Glomerular visceral epithelial cell (primary cell): Measurements from ENCODE around the gene APLP2.
A peak's percentile ranks its signal among the peaks of the same experiment; 100 is the strongest.

Source experiments
- DNase-seq: peaks from one replicate; pipeline ENCODE4 v3.0.0-alpha.2; 2016; ENCODE audit errors: extremely low spot score

Gene APLP2

GRCh38 chr11:130145975-130146776, 76.5 kb downstream of the APLP2 start:
- peak; percentile 56 for DNase-seq

GRCh38 chr11:130146796-130147195, 77.1 kb downstream of the APLP2 start:
- no peak for DNase-seq

DNA sequence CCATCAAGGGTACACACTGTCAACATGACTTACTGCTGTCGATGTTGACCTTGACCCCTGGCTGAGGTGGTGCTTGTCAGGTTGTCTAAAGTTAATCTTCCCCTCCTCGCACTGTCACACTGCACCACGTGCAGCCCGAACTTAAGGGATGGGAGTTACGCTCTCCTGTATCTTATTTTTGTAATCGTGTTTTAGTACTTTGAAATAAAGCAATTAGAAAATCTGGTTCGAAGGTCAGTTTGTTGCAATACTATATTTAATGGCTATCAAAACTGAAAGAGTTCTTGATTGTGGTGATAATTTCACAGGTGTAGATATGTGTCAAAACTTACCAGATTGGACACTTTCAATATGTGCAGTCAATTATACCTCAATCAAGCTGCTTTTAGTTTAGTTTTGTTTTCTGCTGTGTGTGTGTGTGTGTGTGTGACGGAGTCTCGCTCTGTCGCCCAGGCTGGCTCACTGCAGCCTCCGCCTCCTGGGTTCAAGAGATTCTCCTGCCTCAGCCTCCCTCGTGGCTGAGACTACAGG, 79.2 kb downstream of the APLP2 start:
- DNase-seq = no peak

DNA sequence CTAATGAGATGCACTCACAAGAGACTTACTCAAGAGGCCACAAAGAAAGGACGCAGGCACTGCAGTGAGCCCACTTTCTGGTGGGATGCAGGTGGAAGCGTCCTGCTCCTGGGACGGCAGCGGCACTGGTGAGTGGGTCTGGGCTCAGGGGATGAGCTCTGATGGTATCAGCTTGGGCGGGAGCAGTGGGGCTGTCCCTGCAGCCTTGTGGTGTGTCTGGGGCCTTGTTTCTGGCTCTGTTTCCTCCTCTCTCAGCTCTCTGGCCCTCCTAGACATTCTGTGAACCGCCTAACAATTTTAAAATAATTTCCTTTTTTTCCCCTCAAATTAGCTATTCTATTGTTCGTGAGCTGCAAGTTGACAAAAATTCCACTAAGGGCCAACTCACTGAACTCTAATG, 81.1 kb downstream of the APLP2 start:
- DNase-seq = no peak

DNA sequence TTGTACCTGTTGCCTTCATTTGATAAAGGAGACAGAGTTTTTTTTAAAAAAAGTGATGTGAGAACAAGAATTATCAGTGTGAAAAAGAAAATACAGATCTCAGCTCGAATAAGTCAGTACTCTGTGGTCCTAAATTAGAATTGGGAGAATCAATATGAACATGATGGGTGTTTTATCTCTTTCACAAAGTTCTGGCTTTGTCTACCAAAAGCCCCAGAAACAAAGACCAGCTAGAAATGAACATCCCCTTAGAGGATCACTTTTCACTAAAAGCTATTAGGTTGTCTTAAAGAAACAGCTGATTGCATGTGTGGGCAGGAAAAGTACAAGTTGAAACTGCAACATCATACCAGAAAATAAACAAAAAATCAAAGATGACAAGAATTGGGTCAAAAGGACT, 81.5 kb downstream of the APLP2 start:
- no peak for DNase-seq

GRCh38 chr11:130156108-130157022, 86.7 kb downstream of the APLP2 start:
- peak; percentile 45 for DNase-seq

- DNase-seq = no peak
Measured at GRCh38 chr11:130157101-130157500, 87.4 kb downstream of the APLP2 start.

DNA sequence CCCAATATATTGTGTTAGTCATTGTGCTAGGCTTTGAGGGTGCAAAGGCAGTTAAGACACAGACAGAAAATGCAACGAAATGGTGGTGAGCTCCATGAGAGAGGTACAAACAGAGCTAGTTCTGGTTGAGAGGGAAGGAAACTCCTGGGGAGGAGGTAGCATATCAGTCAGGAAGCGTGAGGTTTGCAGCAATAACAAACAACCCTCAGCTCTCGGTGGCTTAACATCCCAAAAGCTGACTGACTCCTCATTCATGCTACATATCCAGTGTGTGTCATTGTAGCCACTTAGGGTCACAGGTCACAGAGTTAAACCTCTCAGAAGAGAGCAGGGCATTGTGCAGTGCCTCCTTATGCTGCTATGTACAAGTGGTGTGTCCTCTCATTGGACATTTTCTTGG, 88.1 kb downstream of the APLP2 start:
- DNase-seq = no peak

- DNase-seq = no peak
Measured at GRCh38 chr11:130159139-130159538, 89.4 kb downstream of the APLP2 start.

DNA sequence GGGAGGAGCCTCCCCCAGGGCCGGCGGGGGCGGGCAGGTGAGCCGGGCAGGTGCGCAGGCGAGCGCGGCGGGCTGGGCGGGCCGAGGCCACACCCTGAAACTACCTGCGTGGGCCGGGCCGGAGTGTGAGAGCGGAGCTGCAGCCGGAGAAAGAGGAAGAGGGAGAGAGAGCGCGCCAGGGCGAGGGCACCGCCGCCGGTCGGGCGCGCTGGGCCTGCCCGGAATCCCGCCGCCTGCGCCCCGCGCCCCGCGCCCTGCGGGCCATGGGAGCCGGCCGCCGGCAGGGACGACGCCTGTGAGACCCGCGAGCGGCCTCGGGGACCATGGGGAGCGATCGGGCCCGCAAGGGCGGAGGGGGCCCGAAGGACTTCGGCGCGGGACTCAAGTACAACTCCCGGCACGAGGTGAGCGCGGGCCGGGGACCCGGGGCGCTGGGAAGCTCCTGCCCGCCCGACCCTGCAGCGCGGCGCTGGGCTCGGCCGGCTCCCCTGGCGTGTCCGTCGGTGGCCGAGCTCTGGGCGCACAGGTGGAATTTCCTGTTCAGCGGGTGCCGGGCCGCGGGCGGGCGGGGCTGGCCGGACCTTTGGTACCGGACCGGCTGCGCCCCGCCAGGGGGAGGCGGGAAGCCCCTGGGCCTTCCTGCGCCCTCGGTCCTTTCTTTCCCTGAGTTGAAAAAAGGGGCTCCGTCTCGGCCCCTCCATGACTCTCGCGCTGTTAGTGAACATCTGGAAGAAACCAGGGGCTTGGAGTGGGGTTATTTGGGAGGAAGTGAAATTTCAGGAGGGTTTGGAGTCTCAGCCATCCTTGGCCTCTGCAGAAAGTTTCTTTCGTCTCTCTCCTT, 90.2 kb downstream of the APLP2 start, which contains the start of gene ST14:
Gene ST14, plus strand, starts transcription at position 126 of the 841 bp plus-strand sequence. Its CDS starts 198 bp downstream, at position 324.
- DNase-seq = no peak

GRCh38 chr11:130160498-130161155, 90.9 kb downstream of the APLP2 start:
- DNase-seq = no peak

- no peak for DNase-seq
Measured at GRCh38 chr11:130161441-130162145, 91.9 kb downstream of the APLP2 start.

DNA sequence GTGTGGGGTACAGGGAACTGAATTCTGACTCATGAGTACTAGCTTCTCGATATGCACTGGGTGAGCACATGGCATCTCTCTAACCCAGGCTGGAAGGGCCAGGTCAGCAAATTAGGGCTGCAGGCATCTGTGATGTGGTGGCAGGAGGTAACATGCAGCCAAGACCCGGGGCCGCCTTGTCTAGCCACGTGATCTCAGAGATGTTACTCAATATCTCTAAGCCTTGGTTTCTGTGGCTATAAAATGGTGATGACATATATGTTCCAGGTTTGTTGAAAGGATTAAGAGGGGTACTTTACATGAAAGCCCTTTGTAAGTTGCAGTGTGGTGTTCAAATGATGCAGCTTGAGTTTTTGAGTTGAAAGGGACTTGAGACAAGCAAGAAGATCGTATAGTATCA, 93.0 kb downstream of the APLP2 start:
- DNase-seq = peak; percentile 19

DNA sequence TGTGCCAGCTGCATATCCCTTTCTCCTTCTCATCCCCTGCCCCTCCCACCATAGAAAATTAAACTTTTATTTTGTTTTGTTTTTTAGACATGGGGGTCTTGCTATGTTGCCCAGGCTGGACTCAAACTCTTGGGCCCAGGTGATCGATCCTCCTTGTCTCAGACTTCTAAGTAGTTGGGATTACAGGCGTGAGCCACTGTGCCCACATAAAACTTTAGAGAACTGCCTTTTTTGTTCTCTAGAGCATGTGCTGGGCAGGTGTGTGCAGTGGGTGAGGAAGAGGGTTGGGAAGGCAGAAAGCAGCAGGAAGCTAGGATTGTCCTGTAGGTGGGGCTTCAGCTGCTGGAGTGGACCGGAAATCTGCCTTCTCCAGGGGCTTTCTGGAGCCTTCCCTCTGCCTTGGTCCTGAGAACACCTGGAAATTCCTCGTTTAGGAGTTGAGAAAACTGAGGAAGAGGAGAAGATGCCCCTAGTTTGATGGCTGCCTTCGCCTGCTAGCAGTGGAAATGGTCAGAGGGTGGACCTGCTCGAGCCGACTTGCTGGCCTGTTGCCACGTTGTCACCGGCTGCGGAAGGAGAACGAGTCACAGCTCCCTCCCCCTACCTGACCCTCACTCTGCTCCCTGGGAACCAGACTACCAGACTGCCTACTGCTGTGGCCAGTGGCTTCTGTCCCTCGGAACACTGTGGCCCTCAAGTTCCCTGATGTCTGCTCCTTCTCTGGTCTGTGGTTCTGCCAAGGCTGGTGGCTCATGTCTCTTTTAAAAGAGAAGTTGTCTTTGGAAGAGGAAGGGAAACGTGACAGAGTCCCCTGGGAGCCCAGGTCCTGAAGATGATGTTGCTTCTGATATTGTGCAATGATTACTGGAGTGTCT, 93.9 kb downstream of the APLP2 start:
- DNase-seq = no peak

GRCh38 chr11:130164221-130164570, 94.5 kb downstream of the APLP2 start:
- no peak for DNase-seq

- DNase-seq = no peak
Measured at GRCh38 chr11:130165601-130166456, 96.1 kb downstream of the APLP2 start.

DNA sequence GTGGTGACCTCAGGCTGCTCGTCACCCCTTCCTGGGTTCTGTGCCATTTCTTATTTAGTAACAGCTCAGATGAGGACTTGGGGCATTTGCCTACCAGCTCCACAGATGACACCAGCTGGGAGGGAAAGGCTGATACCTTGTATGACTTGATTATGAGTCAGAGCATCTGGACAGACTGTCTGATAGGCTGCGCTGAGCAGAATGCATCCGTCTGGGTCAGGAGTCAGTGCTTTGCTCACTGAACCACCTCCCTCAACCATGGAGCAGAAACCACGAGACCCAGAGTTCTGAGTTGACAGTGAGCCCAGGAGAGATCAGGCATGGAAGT, 96.7 kb downstream of the APLP2 start:
- DNase-seq = peak; percentile 94

DNA sequence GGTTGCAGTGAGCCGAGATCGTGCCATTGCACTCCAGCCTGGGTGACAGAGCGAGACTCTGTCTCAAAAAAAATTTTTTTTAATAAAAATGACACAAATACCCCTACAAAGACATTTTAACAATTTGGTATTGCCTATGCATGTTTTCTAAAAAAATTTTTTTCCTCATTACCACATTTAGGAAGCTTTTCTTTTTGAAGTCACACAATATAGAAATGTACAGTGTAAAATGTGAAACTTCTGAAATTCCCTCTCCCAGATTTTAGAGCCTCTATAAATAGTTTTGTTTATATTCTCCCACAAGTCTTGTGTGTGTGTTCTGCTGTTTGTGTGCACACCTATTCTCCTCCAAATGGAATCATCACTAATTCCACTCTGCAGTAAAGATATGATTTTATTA, 97.5 kb downstream of the APLP2 start:
- no peak for DNase-seq

GRCh38 chr11:130168105-130168504, 98.4 kb downstream of the APLP2 start:
- DNase-seq = peak; percentile 31
